IMR-90 (cell line): ENCODE measurements around the gene MAP1LC3A. TPM values are rescaled to one million over a fixed set of nuclear protein-coding genes. Genes with fewer than 3 reads are reported as not detected.
"Not testable (repeated sequence)": the region's sequence is repeated elsewhere in the genome, so short reads cannot be mapped to it uniquely, and the experiment has no call there.

Source experiments
- ATAC-seq: fragments of 200-7000 bp; cut with Tn5 transposase; 2 replicates; pipeline ENCODE4 v1.9.1; 2020; ENCODE audit warnings: low read depth, mild to moderate bottlenecking, moderate library complexity
- BruUV-seq: library from RNA; stranded (reverse); fragments of 400-500 nt; replicated peaks from 2 replicates; lab custom pipeline; 2021; lab: Mats Ljungman, UMichigan
- CTCF ChIA-PET: fragments of 300-600 bp; formaldehyde crosslinking; extraction: SDS; loops from one replicate; lab custom pipeline; 2021; ENCODE audit warnings: antibody characterized with exemption; lab: Yijun Ruan, JAX
- POLR2A ChIA-PET: fragments of 300-600 bp; sonication (Branson Sonifier 250); formaldehyde crosslinking; loops from one replicate; lab custom pipeline; 2022; ENCODE audit warnings: antibody characterized with exemption; ENCODE audit not compliant: unreplicated experiment; lab: Charles Lee
- DNase-seq: peaks from one replicate; pipeline ENCODE4 v3.0.0; 2013
- H2AFZ ChIP-seq: replicated peaks from 2 replicates; pipeline ENCODE3; 2013; ENCODE audit warnings: low read length, mild to moderate bottlenecking; ENCODE audit not compliant: poor library complexity
- H2AK5ac ChIP-seq: 2 replicates; pipeline ENCODE4 v1.6.1; 2013; ENCODE audit warnings: low read depth, low read length, inconsistent platforms
- H2AK9ac ChIP-seq: replicated peaks from 2 replicates; pipeline ENCODE3; 2013; ENCODE audit warnings: mild to moderate bottlenecking, low read depth, low read length, moderate library complexity; ENCODE audit not compliant: poor library complexity
- H2BK120ac ChIP-seq: 2 replicates; pipeline ENCODE4 v1.6.1; 2013; ENCODE audit warnings: low read depth, low read length, inconsistent platforms
- H2BK15ac ChIP-seq: 3 replicates; pipeline ENCODE4 v1.6.1; 2013; ENCODE audit warnings: low read depth, low read length, inconsistent platforms
- H2BK20ac ChIP-seq: 2 replicates; pipeline ENCODE4 v1.6.1; 2013; ENCODE audit warnings: low read depth, mild to moderate bottlenecking, inconsistent platforms, low read length, moderate library complexity
- H2BK5ac ChIP-seq: 2 replicates; pipeline ENCODE4 v1.6.1; 2013; ENCODE audit warnings: mild to moderate bottlenecking, low read depth, low read length, inconsistent platforms; ENCODE audit not compliant: poor library complexity, severe bottlenecking
- H3K14ac ChIP-seq: replicated peaks from 2 replicates; pipeline ENCODE4 v1.6.1; 2013; ENCODE audit warnings: low read depth, low read length, inconsistent platforms
- H3K18ac ChIP-seq: 2 replicates; pipeline ENCODE4 v1.6.1; 2013; ENCODE audit warnings: low read depth, low read length, control low read depth
- H3K23ac ChIP-seq: 2 replicates; pipeline ENCODE4 v1.6.1; 2013; ENCODE audit warnings: low read depth, low read length, inconsistent platforms
- H3K27ac ChIP-seq: 2 replicates; pipeline ENCODE4 v1.5.1; 2013; ENCODE audit warnings: mild to moderate bottlenecking, control low read depth, low read length; ENCODE audit not compliant: insufficient read depth
- H3K27me3 ChIP-seq: 2 replicates; pipeline ENCODE4 v1.6.1; 2013; ENCODE audit warnings: low read length; ENCODE audit not compliant: control insufficient read depth, insufficient read depth
- H3K36me3 ChIP-seq: 2 replicates; pipeline ENCODE4 v1.6.1; 2013; ENCODE audit warnings: low read length, mixed read lengths; ENCODE audit not compliant: control insufficient read depth, insufficient read depth
- H3K4ac ChIP-seq: 2 replicates; pipeline ENCODE4 v1.6.1; 2013; ENCODE audit warnings: low read depth, low read length, inconsistent platforms
- H3K4me1 ChIP-seq: 2 replicates; pipeline ENCODE4 v1.6.1; 2013; ENCODE audit warnings: low read length, mixed read lengths; ENCODE audit not compliant: control insufficient read depth, insufficient read depth
- H3K4me2 ChIP-seq: 2 replicates; pipeline ENCODE4 v1.6.1; 2013; ENCODE audit warnings: low read depth, mild to moderate bottlenecking, control low read depth, low read length, moderate library complexity
- H3K4me3 ChIP-seq: 2 replicates; pipeline ENCODE4 v1.5.1; 2013; ENCODE audit warnings: low read depth, mild to moderate bottlenecking, control low read depth, low read length, moderate library complexity; ENCODE audit not compliant: insufficient read depth
- H3K56ac ChIP-seq: 2 replicates; pipeline ENCODE4 v1.6.1; 2013; ENCODE audit warnings: low read length, inconsistent platforms; ENCODE audit not compliant: insufficient read depth; ENCODE audit errors: extremely low read depth
- H3K79me1 ChIP-seq, 2 experiments: 2 replicates each; pipeline ENCODE4 v1.6.1; 2013; ENCODE audit warnings: low read length in 2 of 2, inconsistent platforms in 1 of 2, low read depth in 1 of 2
- H3K9ac ChIP-seq: 2 replicates; pipeline ENCODE4 v1.6.1; 2013; ENCODE audit warnings: low read depth, low read length, control low read depth
- H3K9me1 ChIP-seq: 2 replicates; pipeline ENCODE4 v1.6.1; 2013; ENCODE audit warnings: low read length, inconsistent platforms; ENCODE audit not compliant: insufficient read depth
- H3K9me3 ChIP-seq: 2 replicates; pipeline ENCODE4 v1.6.1; 2013; ENCODE audit warnings: low read length; ENCODE audit not compliant: control insufficient read depth, insufficient read depth
- H4K20me1 ChIP-seq: 2 replicates; pipeline ENCODE4 v1.6.1; 2013; ENCODE audit warnings: low read length, inconsistent platforms; ENCODE audit not compliant: insufficient read depth
- H4K5ac ChIP-seq: 2 replicates; pipeline ENCODE4 v1.6.1; 2013; ENCODE audit warnings: mild to moderate bottlenecking, low read depth, low read length, control low read depth
- H4K8ac ChIP-seq, 2 experiments: 2 replicates each; pipeline ENCODE4 v1.6.1; 2013; ENCODE audit warnings: low read depth in 2 of 2, low read length in 2 of 2, control low read depth in 1 of 2, inconsistent platforms in 1 of 2
- H4K91ac ChIP-seq: 2 replicates; pipeline ENCODE4 v1.6.1; 2013; ENCODE audit warnings: low read depth, low read length, inconsistent platforms; ENCODE audit not compliant: insufficient read depth
- WGBS, 2 experiments: methylation state at CpG; one replicate each; pipeline versions ENCODE4 v1.1.5 to v1.1.7; 2013; ENCODE audit warnings: missing lambda C conversion rate in 2 of 2; ENCODE audit not compliant: insufficient read length in 1 of 2; ENCODE audit errors: extremely low coverage in 2 of 2; 5-methylcytosine and 5-hydroxymethylcytosine counted together
- dilution Hi-C: fragments of 300-500 bp; cut with HindIII; formaldehyde crosslinking; loops from one replicate; pipeline ENCODE4 v1.14.3; 2018; ENCODE audit warnings: low sequenced_read_pairs; ENCODE audit not compliant: unreplicated experiment
- in situ Hi-C: fragments of 300-500 bp; cut with MboI; formaldehyde crosslinking; loops from 3 replicates; pipeline ENCODE4 v1.14.3; 2019; ENCODE audit warnings: low sequenced_read_pairs, inconsistent platforms, mixed read lengths
- intact Hi-C: fragments of 100-400 bp; cut with micrococcal nuclease; formaldehyde crosslinking; loops from 2 replicates; pipeline ENCODE4 v1.10.0; 2022
- polyA plus RNA-seq, 3 experiments: library from polyadenylated mRNA; depleted of rRNA; stranded (reverse); fragments of >200 nt; gene quantifications; 2 replicates each; pipeline ENCODE4 v1.2.3, GENCODE V29; 2012; ENCODE audit warnings: low replicate concordance in 1 of 3
- total RNA-seq: library from RNA; depleted of rRNA; stranded (reverse); fragments of >200 nt; gene quantifications from 2 replicates; pipeline ENCODE4 v1.2.3, GENCODE V29; 2012

The MAP1LC3A gene
- total and polyA plus RNA-seq, 2 of the 4 experiments (the other 2 are of a cell fraction): 10.0 to 39.7 TPM

DNA sequence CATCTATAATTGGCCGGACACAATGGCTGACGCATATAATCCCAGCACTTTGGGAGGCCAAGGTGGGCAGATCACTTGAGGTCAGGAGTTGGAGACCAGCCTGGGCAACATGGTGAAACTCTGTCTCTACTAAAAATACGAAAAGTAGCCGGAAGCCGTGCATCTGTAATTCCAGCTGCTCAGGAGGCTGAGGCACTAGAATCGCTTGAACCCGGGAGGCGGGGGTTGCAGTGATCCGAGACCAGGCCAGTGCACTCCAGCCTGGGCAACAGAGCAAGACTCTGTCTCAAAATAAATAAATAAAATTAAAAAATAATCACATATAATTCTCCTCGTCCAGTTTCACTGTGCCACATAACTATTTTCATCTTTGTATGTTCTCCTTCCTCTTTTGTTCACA lies 38.7 kb upstream of the MAP1LC3A start:
- dilution Hi-C loops, H3K4ac ChIP-seq, H3K36me3 ChIP-seq, ATAC-seq, H3K9ac ChIP-seq, H2AK5ac ChIP-seq, H3K9me3 ChIP-seq, H2BK120ac ChIP-seq, H3K4me3 ChIP-seq, H3K27me3 ChIP-seq, H2BK5ac ChIP-seq, H2BK15ac ChIP-seq, BruUV-seq, H3K18ac ChIP-seq, CTCF ChIA-PET, DNase-seq, H4K8ac ChIP-seq, H3K27ac ChIP-seq, H3K14ac ChIP-seq, POLR2A ChIA-PET, H3K56ac ChIP-seq, H3K23ac ChIP-seq, intact Hi-C loops, H4K91ac ChIP-seq, H2BK20ac ChIP-seq, H2AFZ ChIP-seq, H2AK9ac ChIP-seq, H4K5ac ChIP-seq, H3K4me2 ChIP-seq: not testable (repeated sequence)
- 100% methylated on average over 1 to 3 of the region's 10 CpGs for WGBS, 2 experiments
- H3K79me1 ChIP-seq: peaks cover 19 to 74% of the 10 kb centered on the region in 2 experiments
- peaks cover 22% of the 10 kb centered on the region for H3K9me1 ChIP-seq
- peaks cover 25% of the 10 kb centered on the region for H4K20me1 ChIP-seq
- peaks cover 23% of the 10 kb centered on the region for H3K4me1 ChIP-seq
- in situ Hi-C loops: loop anchor here (5.0 kb wide), 1 partner anchor 208 kb away; no protein-coding TSS in a partner anchor
